ENCODE results near the gene SCFD2. TPM values are rescaled to one million over a fixed set of nuclear protein-coding genes. Genes with fewer than 3 reads are reported as not detected.

The SCFD2 gene
- total and polyA plus RNA-seq, 2 of the 8 experiments (the other 6 are each of a cell fraction or from before 2014, with no cell fraction given) = 6.2 to 10.2 TPM

DNA sequence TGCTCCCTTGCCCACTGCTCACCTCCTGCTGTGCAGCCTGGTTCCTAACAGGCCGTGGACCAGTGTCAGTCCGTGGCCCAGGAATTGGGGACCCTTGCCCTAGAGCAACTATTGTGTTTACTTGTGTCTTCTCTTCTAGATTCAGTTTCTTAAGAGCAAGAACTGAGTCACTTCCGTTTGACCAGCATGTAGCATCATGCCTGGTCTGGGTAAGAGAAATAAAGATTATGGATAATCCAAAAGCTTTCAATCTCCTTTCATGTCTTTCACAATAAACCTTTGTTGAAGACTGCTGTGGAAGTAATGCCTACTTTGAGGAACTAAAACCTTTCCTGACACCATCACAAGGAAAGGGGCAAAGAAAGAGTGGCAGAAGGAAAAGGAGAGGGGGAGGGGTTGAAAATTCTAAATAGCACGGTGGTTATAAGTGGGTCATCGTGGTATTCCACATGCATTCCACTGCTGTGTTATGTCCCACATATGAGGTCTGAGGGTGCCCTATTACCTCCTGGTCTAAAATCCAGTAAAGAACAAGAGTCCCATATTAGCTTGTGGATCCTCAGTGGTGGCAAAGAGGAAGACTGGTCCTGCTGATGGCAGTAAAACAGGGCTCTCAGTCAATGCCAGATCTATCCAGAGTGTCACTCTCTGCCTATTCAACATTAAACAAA is 370.4 kb downstream of the SCFD2 start:
- H2BK20ac ChIP-seq (ENCODE audit: low read length) = no peak overlapping the region
- H4K91ac ChIP-seq (replicated peaks; ENCODE audit: insufficient read length, low read length) = no peak overlapping the region
- H4K5ac ChIP-seq (ENCODE audit: insufficient read length, low read depth, low read length) = no peak overlapping the region
- no peak for FAIRE-seq
- CTCF ChIA-PET (ENCODE audit: partially characterized antibody) = no interaction called here
- H3K23ac ChIP-seq (ENCODE audit: insufficient read length) = no peak overlapping the region
- no peaks in the 10 kb centered on the region for H3K27me3 ChIP-seq (replicated peaks in 1 of 4; ENCODE audit: control insufficient read depth in 3 of 4, extremely low read depth in 1 of 4, insufficient read depth in 3 of 4, low read length in 3 of 4)
- peaks cover 0 to 4% (median 0%) of the 10 kb centered on the region in 4 experiments; a peak in 1 of 8 replicates for H3K36me3 ChIP-seq (ENCODE audit: control insufficient read depth in 2 of 4, insufficient read depth in 4 of 4, low read length in 3 of 4)
- no peak overlapping the region for H2BK12ac ChIP-seq (ENCODE audit: low read depth, low read length)
- H2BK5ac ChIP-seq (ENCODE audit: low read depth, low read length) = no peak overlapping the region
- H3K4me1 ChIP-seq (replicated peaks in 1 of 4; ENCODE audit: control insufficient read depth in 3 of 4, insufficient read depth in 4 of 4, low read length in 3 of 4) = no peaks in the 10 kb centered on the region
- H2BK120ac ChIP-seq (replicated peaks; ENCODE audit: low read depth, low read length) = no peak overlapping the region
- H3K4me2 ChIP-seq (ENCODE audit: insufficient read depth in 1 of 2, low read depth in 2 of 2, low read length in 2 of 2) = no peak overlapping the region
- no peak overlapping the region for H3K27ac ChIP-seq (ENCODE audit: low read depth, low read length)
- H3K56ac ChIP-seq (replicated peaks; ENCODE audit: insufficient read length, low read depth, low read length) = no peak overlapping the region
- POLR2A ChIA-PET (ENCODE audit: partially characterized antibody) = no interaction called here
- H4K20me1 ChIP-seq (replicated peaks in 1 of 2; ENCODE audit: control insufficient read depth in 1 of 2, insufficient read depth in 2 of 2, low read length in 2 of 2) = no peaks in the 10 kb centered on the region
- H3K79me2 ChIP-seq (ENCODE audit: control insufficient read depth in 1 of 2, insufficient read depth in 2 of 2, low read length in 2 of 2) = no peaks in the 10 kb centered on the region
- no peak overlapping the region for H2BK15ac ChIP-seq (ENCODE audit: low read length)
- H2AK5ac ChIP-seq (ENCODE audit: low read depth, low read length) = no peak overlapping the region
- no peak overlapping the region for H2AFZ ChIP-seq (ENCODE audit: low read length)
- no peak overlapping the region for H3K4ac ChIP-seq (replicated peaks; ENCODE audit: insufficient read length, low read depth, low read length)
- H3K18ac ChIP-seq (ENCODE audit: extremely low read depth, low read length) = no peak overlapping the region
- peaks cover 0 to 15% of the 10 kb centered on the region in 2 experiments; a peak in 1 of 4 replicates for H3K9me3 ChIP-seq (ENCODE audit: insufficient read depth in 2 of 2, low read depth in 1 of 2, low read length in 1 of 2)
- no peak for DNase-seq (ENCODE audit: low read depth in 1 of 2, low spot score in 2 of 2)
- no peaks in the 10 kb centered on the region for H3K79me1 ChIP-seq (ENCODE audit: low read depth, low read length)
- H4K8ac ChIP-seq (ENCODE audit: extremely low read depth, insufficient read depth, low read length) = no peak overlapping the region
- WGBS, 2 experiments (ENCODE audit: extremely low coverage in 1 of 2, insufficient coverage in 1 of 2, insufficient read length in 1 of 2, insufficient replicate concordance in 2 of 2, low coverage in 1 of 2, low lambda C conversion rate in 2 of 2, missing lambda C conversion rate in 1 of 2) = 85% methylated on average over 5 of the region's 5 CpGs; no CpG with 5 or more reads in 1 of the 2 experiments
- no peak overlapping the region for H3K9ac ChIP-seq (replicated peaks in 1 of 4; ENCODE audit: extremely low read depth in 1 of 4, low read depth in 3 of 4, low read length in 3 of 4)
- no peak overlapping the region for H3K4me3 ChIP-seq (ENCODE audit: extremely low read depth in 1 of 4, insufficient read depth in 2 of 4, low read depth in 3 of 4, low read length in 4 of 4)
- H3K14ac ChIP-seq (ENCODE audit: insufficient read length) = no peak overlapping the region
- no peaks in the 10 kb centered on the region for H3K23me2 ChIP-seq (ENCODE audit: low read depth, low read length)
- TF ChIP-seq RXRA (IDR thresholded peaks at IDR 0.05; ENCODE audit: insufficient read depth, low read depth, low read length) (no peak), CBX8 (IDR thresholded peaks at IDR 0.05; ENCODE audit: borderline replicate concordance, low read depth, low read length) (no peak)

Data from H1 (cell line).